ENCODE data around the gene OCA2.

The OCA2 gene

GRCh38 chr15:27764339-27764738 is 334.8 kb downstream of the OCA2 start:
- no peak overlapping the region for H3K4me3 ChIP-seq (ENCODE audit: low read length)
- H3K36me3 ChIP-seq (ENCODE audit: control insufficient read depth, insufficient read depth, low read length), result no peaks in the 10 kb centered on the region
- no peaks in the 10 kb centered on the region for H3K27me3 ChIP-seq (ENCODE audit: control insufficient read depth, insufficient read depth, low read length)
- H3K27ac ChIP-seq (ENCODE audit: low read length), result no peak overlapping the region
- no CpG with 5 or more reads among the region's 3 CpGs for WGBS (ENCODE audit: insufficient coverage, insufficient read length)
- peaks cover 1% of the 10 kb centered on the region; the same call in 1 of the 2 replicates for H3K9me3 ChIP-seq (ENCODE audit: control insufficient read depth, insufficient read depth, low read length)
- no peak for DNase-seq (ENCODE audit: low read depth, low spot score)
- H3K4me1 ChIP-seq (ENCODE audit: control insufficient read depth, insufficient read depth, low read length), result no peaks in the 10 kb centered on the region

DNA sequence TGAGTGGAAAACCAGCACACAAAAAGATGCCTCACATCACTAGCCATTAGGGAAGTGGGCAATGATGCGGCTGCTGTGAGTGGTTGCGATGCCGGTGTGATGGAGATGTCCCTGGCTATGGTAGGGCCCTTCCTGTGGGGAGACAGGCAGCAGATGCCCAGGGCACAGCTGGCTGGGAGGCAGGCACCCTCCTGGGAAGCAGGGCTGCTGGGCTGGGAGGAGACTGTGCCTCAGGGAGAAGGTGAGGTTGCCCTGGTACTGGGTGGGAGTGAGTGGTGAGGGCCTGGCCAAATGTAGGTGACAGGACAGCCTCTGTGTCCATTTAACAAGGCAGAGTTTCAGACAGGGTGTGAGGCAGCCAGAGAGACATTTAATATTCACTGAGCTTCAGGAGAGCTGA is 335.6 kb downstream of the OCA2 start:
- WGBS (ENCODE audit: insufficient coverage, insufficient read length), result no CpG with 5 or more reads among the region's 3 CpGs
- Histone ChIP-seq H3K36me3 (ENCODE audit: control insufficient read depth, insufficient read depth, low read length) (no peaks in the 10 kb centered on the region), H3K4me3 (ENCODE audit: low read length) (no peak overlapping the region), H3K4me1 (ENCODE audit: control insufficient read depth, insufficient read depth, low read length) (no peaks in the 10 kb centered on the region), H3K27ac (ENCODE audit: low read length) (no peak overlapping the region), H3K27me3 (ENCODE audit: control insufficient read depth, insufficient read depth, low read length) (no peaks in the 10 kb centered on the region), H3K9me3 (ENCODE audit: control insufficient read depth, insufficient read depth, low read length) (peaks cover 1% of the 10 kb centered on the region; the same call in 1 of the 2 replicates)
- DNase-seq (ENCODE audit: low read depth, low spot score), result no peak

DNA sequence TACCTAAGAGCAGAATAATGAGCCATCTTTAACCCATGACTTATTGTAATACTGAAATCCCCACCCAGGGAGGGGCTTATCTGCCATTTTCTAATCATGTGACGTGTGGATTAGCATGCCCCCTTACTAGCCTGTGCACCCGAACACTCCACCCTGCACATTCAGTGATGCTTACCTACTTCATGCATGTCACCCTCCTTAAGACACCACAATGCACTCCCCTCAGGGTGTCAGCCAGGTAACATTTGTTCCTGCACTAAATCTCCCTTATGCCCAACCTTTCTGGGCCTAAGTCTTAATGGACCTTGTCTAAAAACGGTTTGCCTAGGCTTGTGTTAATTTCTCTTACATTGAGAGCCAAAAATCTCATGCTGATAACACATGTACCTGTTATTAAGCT is 336.6 kb downstream of the OCA2 start:
- no peaks in the 10 kb centered on the region for H3K27me3 ChIP-seq (ENCODE audit: control insufficient read depth, insufficient read depth, low read length)
- no peak overlapping the region for H3K27ac ChIP-seq (ENCODE audit: low read length)
- WGBS (ENCODE audit: insufficient coverage, insufficient read length), result no CpG with 5 or more reads among the region's 3 CpGs
- DNase-seq (ENCODE audit: low read depth, low spot score), result no peak
- H3K9me3 ChIP-seq (ENCODE audit: control insufficient read depth, insufficient read depth, low read length), result peaks cover 3% of the 10 kb centered on the region
- H3K4me3 ChIP-seq (ENCODE audit: low read length), result no peak overlapping the region
- H3K4me1 ChIP-seq (ENCODE audit: control insufficient read depth, insufficient read depth, low read length), result no peaks in the 10 kb centered on the region
- no peaks in the 10 kb centered on the region for H3K36me3 ChIP-seq (ENCODE audit: control insufficient read depth, insufficient read depth, low read length)

GRCh38 chr15:27757052-27757451 is 342.1 kb downstream of the OCA2 start:
- Histone ChIP-seq H3K27ac (ENCODE audit: low read length) (no peak overlapping the region), H3K27me3 (ENCODE audit: control insufficient read depth, insufficient read depth, low read length) (no peaks in the 10 kb centered on the region), H3K9me3 (ENCODE audit: control insufficient read depth, insufficient read depth, low read length) (peaks cover 5% of the 10 kb centered on the region; the same call in 1 of the 2 replicates), H3K4me3 (ENCODE audit: low read length) (no peak overlapping the region), H3K36me3 (ENCODE audit: control insufficient read depth, insufficient read depth, low read length) (no peaks in the 10 kb centered on the region), H3K4me1 (ENCODE audit: control insufficient read depth, insufficient read depth, low read length) (no peaks in the 10 kb centered on the region)
- WGBS (ENCODE audit: insufficient coverage, insufficient read length), result no CpG with 5 or more reads among the region's 1 CpG
- no peak for DNase-seq (ENCODE audit: low read depth, low spot score)

GRCh38 chr15:27752691-27753090 is 346.4 kb downstream of the OCA2 start:
- no peak for DNase-seq (ENCODE audit: low read depth, low spot score)
- Histone ChIP-seq H3K9me3 (ENCODE audit: control insufficient read depth, insufficient read depth, low read length) (peaks cover 8% of the 10 kb centered on the region), H3K27ac (ENCODE audit: low read length) (no peak overlapping the region), H3K27me3 (ENCODE audit: control insufficient read depth, insufficient read depth, low read length) (no peaks in the 10 kb centered on the region), H3K36me3 (ENCODE audit: control insufficient read depth, insufficient read depth, low read length) (no peaks in the 10 kb centered on the region), H3K4me3 (ENCODE audit: low read length) (no peak overlapping the region), H3K4me1 (ENCODE audit: control insufficient read depth, insufficient read depth, low read length) (no peaks in the 10 kb centered on the region)
- WGBS (ENCODE audit: insufficient coverage, insufficient read length), result no CpG with 5 or more reads among the region's 4 CpGs

GRCh38 chr15:27747997-27748396 is 351.1 kb downstream of the OCA2 start:
- Histone ChIP-seq H3K27me3 (ENCODE audit: control insufficient read depth, insufficient read depth, low read length) (no peaks in the 10 kb centered on the region), H3K4me1 (ENCODE audit: control insufficient read depth, insufficient read depth, low read length) (no peaks in the 10 kb centered on the region), H3K36me3 (ENCODE audit: control insufficient read depth, insufficient read depth, low read length) (no peaks in the 10 kb centered on the region), H3K9me3 (ENCODE audit: control insufficient read depth, insufficient read depth, low read length) (peaks cover 3% of the 10 kb centered on the region; the same call in 1 of the 2 replicates), H3K4me3 (ENCODE audit: low read length) (no peak overlapping the region), H3K27ac (ENCODE audit: low read length) (no peak overlapping the region)
- DNase-seq (ENCODE audit: low read depth, low spot score), result no peak
- no CpG with 5 or more reads among the region's 2 CpGs for WGBS (ENCODE audit: insufficient coverage, insufficient read length)

GRCh38 chr15:27746401-27746955 is 352.6 kb downstream of the OCA2 start:
- no peak overlapping the region for H3K27ac ChIP-seq (ENCODE audit: low read length)
- no peak overlapping the region for H3K4me3 ChIP-seq (ENCODE audit: low read length)
- no peaks in the 10 kb centered on the region for H3K36me3 ChIP-seq (ENCODE audit: control insufficient read depth, insufficient read depth, low read length)
- H3K4me1 ChIP-seq (ENCODE audit: control insufficient read depth, insufficient read depth, low read length), result no peaks in the 10 kb centered on the region
- H3K27me3 ChIP-seq (ENCODE audit: control insufficient read depth, insufficient read depth, low read length), result no peaks in the 10 kb centered on the region
- peaks cover 3% of the 10 kb centered on the region; the same call in 1 of the 2 replicates for H3K9me3 ChIP-seq (ENCODE audit: control insufficient read depth, insufficient read depth, low read length)
- WGBS (ENCODE audit: insufficient coverage, insufficient read length), result no CpG with 5 or more reads among the region's 5 CpGs
- no peak for DNase-seq (ENCODE audit: low read depth, low spot score)

- H3K9me3 ChIP-seq (ENCODE audit: control insufficient read depth, insufficient read depth, low read length), result peaks cover 5% of the 10 kb centered on the region
- H3K36me3 ChIP-seq (ENCODE audit: control insufficient read depth, insufficient read depth, low read length), result no peaks in the 10 kb centered on the region
- no peak for DNase-seq (ENCODE audit: low read depth, low spot score)
- no peaks in the 10 kb centered on the region for H3K27me3 ChIP-seq (ENCODE audit: control insufficient read depth, insufficient read depth, low read length)
- H3K27ac ChIP-seq (ENCODE audit: low read length), result no peak overlapping the region
- WGBS (ENCODE audit: insufficient coverage, insufficient read length), result no CpG with 5 or more reads among the region's 3 CpGs
- no peak overlapping the region for H3K4me3 ChIP-seq (ENCODE audit: low read length)
- H3K4me1 ChIP-seq (ENCODE audit: control insufficient read depth, insufficient read depth, low read length), result no peaks in the 10 kb centered on the region
These were observed 354.5 kb downstream of the OCA2 start for GRCh38 chr15:27744641-27745040.

DNA sequence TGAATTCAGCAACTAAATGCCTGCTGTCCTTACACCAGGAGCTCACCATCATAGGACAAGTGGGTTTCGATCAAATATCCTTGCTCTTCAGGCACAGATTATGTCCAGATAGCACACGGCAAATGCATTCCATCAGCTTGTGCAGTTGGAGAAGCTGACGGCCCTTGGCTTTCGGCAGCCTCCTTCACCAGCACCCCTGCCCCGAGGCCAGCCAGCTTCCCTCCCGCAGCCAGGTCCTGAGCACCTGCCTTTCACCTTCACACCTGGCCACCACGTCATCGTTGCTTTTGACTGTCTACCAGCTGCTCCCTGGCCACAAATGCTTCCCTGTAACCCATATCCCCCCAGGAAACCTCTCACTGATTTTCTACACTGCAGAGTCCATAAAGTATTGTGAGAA is 355.5 kb downstream of the OCA2 start:
- no CpG with 5 or more reads among the region's 8 CpGs for WGBS (ENCODE audit: insufficient coverage, insufficient read length)
- no peaks in the 10 kb centered on the region for H3K4me1 ChIP-seq (ENCODE audit: control insufficient read depth, insufficient read depth, low read length)
- no peak for DNase-seq (ENCODE audit: low read depth, low spot score)
- no peaks in the 10 kb centered on the region for H3K27me3 ChIP-seq (ENCODE audit: control insufficient read depth, insufficient read depth, low read length)
- peaks cover 5% of the 10 kb centered on the region for H3K9me3 ChIP-seq (ENCODE audit: control insufficient read depth, insufficient read depth, low read length)
- H3K4me3 ChIP-seq (ENCODE audit: low read length), result no peak overlapping the region
- H3K36me3 ChIP-seq (ENCODE audit: control insufficient read depth, insufficient read depth, low read length), result no peaks in the 10 kb centered on the region
- no peak overlapping the region for H3K27ac ChIP-seq (ENCODE audit: low read length)

DNA sequence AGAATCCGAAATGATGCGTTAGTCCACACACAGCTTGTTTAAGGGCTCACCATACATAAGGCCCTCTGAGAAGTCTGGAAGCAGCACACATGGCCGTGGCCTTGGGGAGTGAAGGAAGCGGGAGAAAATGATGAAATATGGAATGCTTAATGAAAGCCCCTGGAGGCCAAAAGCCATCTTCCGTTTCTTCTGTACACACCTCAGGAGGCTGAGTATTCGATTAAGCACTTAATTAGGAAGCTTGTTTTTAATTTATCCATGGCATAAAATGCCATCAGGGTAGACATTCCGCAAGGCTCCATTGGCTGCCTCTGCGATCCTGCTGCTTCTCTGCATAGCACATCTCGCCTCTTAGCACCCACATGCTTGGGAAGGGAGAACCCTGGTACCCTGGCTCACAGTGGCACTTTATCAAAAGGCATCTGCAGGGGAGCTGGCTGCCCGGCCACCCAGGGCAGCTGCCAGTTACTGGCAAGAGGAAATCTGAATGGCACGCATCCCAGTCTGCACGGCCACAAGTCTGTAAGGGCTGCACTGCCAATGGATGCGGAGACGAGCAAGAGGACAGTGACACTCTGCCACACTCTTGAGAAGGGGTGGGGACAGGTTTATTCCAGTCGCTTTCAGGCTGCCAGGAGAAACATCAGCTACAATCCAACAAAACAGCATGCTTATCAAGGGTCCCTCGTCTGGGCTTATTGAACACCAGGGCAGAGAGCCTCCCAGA is 356.2 kb downstream of the OCA2 start:
- peaks cover 2% of the 10 kb centered on the region; the same call in 1 of the 2 replicates for H3K9me3 ChIP-seq (ENCODE audit: control insufficient read depth, insufficient read depth, low read length)
- no peak overlapping the region for H3K4me3 ChIP-seq (ENCODE audit: low read length)
- H3K36me3 ChIP-seq (ENCODE audit: control insufficient read depth, insufficient read depth, low read length), result no peaks in the 10 kb centered on the region
- no CpG with 5 or more reads among the region's 16 CpGs for WGBS (ENCODE audit: insufficient coverage, insufficient read length)
- no peak for DNase-seq (ENCODE audit: low read depth, low spot score)
- no peaks in the 10 kb centered on the region for H3K4me1 ChIP-seq (ENCODE audit: control insufficient read depth, insufficient read depth, low read length)
- no peaks in the 10 kb centered on the region for H3K27me3 ChIP-seq (ENCODE audit: control insufficient read depth, insufficient read depth, low read length)
- no peak overlapping the region for H3K27ac ChIP-seq (ENCODE audit: low read length)
